Stimulated activated CD4-positive, alpha-beta T cell treated with anti-CD3 and anti-CD28 coated beads, Interleukin-2, amount 100 ng/mL, for 24 hours (primary cell): ENCODE results near the gene DDX59.
A peak's percentile ranks its signal among the peaks of the same experiment; 100 is the strongest.

ENCODE experiments used
- DNase-seq, 2 donors: peaks; one replicate each; pipeline ENCODE4 v3.0.0-alpha.2; 2020

DDX59 gene

DNA sequence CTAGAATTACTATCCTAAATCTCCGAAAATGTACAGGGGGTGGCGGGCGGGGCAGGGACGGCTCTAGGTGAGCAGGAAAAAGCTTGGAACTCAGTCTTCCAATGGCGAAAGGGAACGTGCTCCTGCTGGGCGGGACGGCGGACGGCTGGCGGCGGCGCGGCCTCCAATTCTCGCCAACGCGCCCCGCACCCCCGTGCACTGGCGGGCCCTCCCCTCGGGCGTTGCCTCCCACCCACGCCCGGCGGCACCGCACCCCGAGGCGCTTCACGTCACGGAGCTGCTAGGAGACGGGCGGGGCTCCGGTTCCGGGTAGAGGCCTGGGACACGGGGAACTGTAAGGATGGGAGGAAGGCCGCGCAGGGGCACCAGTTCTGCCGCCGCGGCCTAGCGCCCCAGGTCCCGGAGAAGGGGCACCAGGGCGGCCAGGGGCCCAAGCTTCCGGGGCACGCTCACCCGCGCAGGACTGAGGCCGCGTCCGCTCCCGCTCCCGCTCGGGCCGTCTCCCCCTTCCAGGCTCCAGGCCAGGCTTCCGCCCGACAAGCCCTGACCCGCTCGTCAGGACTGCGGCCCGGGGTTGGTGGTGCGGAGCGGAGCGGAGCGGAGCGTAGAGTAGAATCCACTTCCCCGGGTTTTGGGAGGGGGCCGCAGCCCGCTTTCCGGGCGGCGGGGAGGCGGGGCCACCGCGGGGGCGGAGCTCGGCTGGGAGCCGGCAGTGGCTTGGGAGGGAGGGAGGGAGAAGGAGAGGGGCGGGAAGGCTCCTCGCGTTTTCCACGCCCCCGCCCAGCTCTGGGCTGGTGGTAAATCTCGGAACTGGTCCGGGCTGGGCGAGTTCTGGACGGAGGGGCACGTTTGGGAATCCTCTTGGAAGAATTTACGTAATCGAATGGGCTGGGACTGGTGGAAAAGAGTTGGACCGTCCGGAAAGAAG lies at the start of gene DDX59:
Gene DDX59, minus strand, starts transcription at position 594 of the 928 bp plus-strand sequence. CDS start 3,167 bp downstream, outside the sequence.
- peak; percentile 94 to 95 for DNase-seq

DNA sequence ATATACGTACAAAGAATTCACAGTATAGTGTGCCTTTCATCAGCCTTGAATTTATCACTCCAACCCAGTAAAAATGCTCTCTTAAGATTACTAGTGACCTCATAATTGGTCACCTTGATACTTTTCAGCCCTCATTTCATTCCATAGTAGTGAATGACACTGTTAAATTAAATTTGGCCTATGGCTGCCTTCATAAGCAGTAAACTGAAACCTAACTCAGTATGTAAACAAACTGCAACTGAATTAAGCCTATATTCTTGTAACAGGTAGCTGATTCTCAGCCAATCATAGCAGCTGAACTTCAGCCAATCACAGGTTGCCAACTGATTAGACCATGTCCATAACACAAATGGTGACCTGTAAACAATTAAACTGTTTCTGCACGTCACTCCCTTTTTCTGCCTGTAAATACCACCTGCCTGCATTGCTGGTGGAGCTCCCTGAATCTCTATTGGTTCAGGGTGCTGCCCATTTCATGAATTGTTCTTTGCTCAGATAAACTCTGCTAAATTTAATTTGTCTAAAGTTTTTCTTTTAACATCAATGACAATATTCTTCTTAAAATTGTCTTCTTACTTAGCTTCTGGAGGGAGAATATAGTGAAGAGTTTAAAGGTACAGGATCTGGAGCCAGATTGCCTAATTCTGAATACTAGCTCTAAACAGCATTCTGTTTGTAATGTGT lies 44.9 kb upstream of the DDX59 start:
- no peak for DNase-seq

DNA sequence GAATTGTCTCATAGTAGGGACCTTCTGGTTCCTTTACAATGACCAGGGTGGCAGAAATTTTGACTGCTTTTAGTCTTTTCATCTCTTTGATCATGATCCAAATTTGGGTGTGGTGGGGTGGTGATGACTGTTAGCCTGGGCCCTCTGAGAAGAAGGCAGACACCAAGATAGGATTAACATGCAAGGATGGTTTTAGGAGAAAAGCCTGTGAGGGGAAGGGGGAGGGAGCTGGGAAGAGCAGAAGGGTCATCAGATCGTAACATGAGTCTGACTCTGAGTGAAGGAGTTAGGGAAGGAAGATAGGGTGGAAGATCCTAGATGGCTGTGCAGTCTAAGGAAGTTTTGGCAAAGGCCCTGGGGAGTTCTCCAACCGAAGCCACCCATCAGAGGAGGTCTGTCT lies 40.5 kb upstream of the DDX59 start:
- DNase-seq, result no peak

DNA sequence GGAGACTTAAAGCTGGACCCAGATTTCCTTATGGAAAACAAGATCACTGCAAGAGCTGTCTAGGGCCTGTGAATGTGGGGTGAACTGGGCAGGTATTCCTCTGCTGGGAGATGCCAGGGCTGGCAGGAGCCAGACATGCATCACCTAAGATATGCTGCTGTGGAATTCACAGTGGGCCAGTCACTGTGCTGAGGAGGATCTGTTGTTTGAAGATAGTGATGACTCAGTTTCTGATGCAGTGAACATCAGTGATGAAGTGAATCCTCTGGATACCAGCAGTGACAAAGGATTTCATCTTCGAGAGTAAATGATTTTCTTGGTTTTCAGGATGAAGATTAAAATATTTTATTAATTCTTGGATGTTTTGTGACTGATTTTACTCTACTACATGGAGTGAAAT lies 39.1 kb upstream of the DDX59 start:
- DNase-seq, result no peak

DNA sequence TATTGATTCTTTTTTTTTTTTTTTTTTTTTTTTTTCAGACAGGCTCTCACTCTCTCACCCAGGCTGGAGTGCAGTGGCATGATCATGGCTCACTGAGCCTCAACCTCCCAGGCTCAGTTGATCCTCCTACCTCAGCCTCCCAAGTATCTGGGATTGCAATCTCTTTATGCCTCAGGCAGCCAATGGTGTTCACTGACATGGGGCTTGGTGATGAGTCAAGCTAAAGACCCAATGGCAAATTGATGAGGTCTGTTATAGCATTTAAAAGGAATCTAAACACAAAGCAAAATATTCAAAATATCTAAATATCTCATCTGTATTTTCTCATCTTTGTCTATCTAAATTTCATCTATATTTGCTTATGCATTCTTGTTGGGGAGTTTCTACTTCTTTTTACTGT lies 38.5 kb upstream of the DDX59 start:
- no peak for DNase-seq

DNA sequence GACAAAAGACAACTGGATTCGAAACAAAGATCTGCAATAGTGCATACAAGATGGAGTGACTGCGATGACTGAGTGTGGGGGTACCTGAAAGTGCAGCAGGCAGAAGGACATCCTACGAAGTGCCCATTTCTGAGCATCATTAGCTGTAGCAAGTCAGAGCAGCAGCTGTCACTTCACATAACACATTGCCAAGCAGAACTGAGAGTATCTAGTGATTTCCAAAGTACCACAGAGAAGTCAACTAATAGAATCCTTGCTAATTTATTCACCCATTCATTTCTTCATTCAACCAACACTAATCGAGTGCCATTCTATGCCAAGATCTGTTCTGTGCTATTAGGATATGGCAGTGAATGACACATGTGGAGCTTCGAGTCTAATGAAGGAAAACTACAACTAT lies 37.4 kb upstream of the DDX59 start:
- DNase-seq, result no peak

DNA sequence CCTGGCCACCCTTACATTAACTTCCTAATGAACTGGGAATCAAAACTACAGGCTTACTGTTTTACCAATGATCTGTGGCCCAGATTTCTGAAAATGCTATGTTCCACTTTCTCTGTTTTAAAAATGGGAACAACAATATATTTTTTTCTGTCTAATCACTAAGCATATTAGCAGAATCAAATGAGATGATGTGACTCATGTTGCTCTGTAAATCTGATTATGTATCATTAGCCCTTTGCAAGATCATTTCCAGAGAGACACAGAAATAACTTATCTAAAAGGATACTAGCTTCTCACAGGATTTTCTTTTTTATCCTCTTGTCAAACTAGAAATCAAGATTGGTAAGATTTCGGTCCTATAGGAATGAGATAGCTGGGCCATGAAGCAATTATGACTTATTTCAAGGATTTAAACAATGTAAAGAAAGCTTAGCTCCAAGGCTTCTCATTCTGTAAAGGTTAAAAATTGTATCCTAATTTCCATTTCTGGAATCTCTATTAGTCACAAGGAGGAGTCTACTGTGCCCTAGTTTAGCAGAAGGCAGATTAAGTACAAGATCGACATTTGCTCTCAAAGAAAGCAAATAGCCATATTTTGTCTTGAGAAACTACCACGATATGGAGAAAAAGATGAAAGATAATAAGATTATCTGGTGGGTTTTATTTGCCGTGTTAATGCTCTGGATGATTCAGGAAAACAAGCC lies 36.6 kb upstream of the DDX59 start:
- no peak for DNase-seq

DNA sequence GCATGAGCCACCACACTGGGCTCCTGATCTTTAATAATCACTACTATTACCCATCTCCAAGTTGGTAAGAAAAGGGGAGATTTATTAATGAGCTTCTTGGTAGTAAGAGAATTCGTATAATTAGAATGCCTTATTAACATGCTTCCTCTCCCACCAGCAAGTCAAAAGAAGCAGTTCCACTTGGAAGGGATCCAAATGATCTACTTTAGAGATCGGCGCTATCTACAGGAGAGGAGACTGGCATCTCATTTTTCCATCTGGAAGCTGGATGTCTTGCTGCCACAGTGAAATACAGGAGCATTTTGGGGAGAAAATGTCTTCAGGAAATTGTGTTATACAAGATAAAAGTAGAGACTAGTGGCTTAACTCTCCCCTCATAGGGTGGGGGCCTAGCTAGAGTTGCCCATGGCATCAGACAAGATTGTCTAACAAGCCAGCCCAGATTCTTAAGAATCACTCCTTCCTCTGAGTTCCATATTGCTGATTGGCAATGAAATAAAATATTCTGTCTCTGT lies 35.3 kb upstream of the DDX59 start:
- DNase-seq, result no peak

DNA sequence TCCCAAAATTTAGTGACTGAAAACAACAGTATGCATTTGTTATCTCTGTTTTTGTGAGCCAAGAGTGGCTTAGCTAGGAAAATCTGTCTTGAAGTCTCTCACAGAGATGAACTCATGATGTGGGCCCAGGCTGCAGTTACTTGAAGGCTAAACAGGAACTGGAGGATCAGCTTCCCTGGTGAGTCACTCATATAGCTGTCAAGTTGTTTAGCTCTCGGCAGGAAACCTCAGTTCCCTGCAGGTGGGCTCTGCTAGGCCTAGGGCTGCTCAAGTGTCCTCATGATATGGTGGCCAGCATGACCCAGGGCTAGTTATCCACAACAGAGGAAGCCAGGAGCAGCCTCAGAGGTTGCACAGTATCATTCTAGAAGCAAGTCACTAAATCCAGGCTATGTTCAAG lies 30.2 kb upstream of the DDX59 start:
- no peak for DNase-seq

DNA sequence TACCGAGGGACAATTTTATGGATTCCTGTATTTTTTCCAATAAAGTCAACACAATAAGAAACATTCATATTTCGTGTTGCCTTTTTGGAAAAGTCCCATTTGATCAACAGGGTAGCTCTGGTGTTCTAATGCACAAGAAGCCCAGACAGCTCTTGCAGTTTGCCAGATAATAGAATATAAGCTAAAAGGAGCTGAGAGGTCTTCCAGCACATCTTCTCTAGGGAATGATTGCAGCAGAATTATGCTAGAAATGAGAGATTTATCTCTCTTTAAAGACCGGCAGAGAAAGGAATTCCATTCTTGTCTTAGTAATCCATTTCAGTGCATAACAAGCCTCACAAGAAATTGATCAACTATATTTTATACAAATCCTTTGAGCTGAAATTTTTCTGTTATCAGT lies 25.0 kb upstream of the DDX59 start:
- no peak for DNase-seq

DNA sequence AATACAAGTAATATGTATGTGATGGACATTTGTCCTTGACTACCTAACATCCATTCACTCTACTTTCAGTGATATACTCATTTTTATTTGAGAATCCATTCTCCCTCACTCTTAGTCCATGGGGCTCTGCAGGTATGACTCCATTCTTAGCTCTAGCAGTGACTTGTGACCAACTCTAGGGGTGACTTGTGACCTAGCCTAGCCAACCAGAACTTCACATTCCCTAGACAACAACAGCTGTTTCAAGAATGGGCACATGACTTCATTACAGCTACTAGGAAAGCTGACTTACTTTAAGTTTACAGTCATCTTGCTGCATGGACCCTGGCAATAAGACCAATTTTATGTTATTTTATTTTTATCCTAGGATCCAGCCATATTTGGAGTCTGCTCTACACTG lies 23.6 kb upstream of the DDX59 start:
- DNase-seq, result no peak

DNA sequence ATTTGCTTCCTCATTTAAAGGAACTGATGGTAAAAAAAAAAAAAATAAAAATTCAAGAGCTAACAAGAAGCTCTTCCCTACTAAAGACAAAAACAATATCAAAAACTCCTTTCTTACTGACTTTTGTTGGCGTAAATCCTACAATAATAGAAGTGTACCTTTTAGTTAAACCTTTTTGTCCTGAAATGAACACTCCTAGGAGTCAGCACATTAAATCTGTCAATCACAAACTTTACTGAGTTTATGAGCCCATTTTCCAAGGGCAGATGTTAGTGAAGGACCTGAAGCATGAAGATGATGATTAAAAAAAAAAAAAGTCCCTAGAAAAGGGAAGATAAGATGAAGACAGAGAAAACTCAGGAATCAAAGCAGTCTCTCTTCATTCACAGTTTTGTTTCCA lies 22.6 kb upstream of the DDX59 start:
- no peak for DNase-seq

DNA sequence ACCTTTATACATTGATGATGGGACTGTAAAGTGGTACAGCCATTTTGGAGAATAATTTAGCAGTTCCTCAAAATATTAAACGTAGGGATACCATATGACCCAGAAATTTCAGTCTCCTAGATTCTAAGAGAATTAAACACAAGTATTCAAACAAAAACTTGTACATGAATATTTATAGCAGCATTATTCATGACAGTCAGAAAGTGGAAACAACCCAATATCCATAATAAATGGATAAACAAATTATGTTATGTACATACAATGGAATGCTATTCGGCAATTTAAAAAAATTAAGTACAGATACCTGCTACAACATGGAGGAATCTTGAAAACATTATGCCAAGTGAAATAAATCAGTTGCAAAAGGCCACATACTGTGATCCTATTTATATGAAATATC lies 16.9 kb upstream of the DDX59 start:
- DNase-seq, result no peak

DNA sequence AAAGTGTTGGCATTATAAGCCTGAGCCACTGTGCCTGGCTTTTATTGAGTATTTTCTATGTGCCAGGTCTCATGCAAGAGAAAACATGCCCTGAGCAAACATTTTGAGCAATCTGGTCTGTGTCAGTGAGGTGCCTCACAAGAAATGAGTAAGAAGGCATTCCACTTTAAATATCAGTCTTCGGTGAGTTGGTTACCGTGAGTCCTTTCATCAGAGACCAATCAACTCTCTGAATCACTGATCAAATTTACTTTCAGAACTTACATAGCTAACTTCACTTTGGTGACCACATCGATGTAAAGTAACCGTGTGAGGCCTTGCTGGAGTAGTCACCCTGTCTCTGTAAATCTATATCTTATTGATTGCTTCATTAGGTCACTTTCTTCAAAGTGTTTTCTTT lies 14.3 kb upstream of the DDX59 start:
- DNase-seq, result no peak

DNA sequence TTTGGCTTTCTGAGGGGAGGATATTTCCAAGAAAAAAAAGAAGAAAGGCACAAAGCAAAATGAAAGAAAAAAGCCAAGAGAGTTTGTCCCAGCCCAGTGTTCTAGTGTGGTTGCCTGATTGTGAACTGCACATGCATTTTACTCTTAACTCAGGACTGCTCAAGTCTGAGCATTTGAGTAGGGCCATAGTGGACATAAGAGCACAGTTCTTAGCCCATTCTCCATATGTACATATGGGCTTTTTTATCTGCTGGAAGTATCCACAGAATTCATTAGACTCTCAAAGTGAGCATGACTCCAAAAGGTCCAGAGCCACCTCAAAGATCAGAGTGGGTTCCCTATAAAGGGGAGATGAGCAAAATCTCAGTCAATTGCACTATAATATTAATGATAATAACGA lies 13.6 kb upstream of the DDX59 start:
- DNase-seq, result no peak

DNA sequence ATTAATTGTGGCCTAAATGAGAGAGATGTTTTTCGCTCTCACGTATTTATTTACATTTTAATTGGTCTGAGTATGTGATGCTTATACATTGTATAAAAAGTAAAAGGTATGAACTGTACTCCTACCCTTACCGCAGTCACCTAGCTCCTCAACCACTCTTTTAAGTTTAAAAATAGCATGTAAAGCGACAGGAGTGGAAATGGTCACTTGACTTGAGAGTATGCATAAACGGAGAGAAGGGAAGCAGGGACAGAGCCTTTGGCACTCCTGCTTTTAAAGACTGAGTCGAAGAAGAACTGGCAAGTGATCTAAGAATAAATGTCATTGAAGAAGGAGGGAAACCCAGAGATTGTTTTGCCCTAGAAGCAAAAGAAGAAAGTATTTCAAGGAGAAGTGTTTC lies 11.5 kb upstream of the DDX59 start:
- DNase-seq, result no peak

DNA sequence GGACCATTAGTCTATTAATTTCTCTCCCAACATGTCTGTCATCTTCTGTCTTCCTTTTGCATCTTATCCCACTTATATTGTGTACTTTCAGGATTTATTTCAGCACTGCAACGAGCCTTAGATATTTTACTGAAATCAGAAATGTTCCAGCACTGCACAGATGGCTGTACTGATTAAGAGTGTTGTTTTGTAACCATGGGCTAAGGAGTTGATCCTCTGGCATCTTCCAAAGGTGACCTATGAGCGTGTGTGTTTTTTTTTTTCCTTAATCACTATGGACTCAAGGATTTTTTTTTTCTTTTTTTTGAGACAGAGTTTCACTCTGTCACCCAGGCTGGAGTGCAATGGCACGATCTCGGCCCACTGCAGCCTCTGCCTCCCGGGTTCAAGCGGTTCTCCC lies 7.1 kb upstream of the DDX59 start:
- DNase-seq, result no peak

DNA sequence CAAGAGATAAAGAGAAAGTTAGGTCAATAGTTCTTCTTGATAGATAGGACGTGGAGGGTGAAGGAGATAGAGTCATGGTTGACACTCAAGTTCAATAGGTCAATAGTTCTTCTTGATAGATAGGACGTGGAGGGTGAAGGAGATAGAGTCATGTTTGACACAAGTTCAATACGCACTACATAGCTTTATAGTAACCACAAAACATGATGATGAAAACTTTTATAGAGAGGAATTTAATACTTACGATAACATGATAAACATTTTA lies 5.8 kb upstream of the DDX59 start:
- no peak for DNase-seq

DNA sequence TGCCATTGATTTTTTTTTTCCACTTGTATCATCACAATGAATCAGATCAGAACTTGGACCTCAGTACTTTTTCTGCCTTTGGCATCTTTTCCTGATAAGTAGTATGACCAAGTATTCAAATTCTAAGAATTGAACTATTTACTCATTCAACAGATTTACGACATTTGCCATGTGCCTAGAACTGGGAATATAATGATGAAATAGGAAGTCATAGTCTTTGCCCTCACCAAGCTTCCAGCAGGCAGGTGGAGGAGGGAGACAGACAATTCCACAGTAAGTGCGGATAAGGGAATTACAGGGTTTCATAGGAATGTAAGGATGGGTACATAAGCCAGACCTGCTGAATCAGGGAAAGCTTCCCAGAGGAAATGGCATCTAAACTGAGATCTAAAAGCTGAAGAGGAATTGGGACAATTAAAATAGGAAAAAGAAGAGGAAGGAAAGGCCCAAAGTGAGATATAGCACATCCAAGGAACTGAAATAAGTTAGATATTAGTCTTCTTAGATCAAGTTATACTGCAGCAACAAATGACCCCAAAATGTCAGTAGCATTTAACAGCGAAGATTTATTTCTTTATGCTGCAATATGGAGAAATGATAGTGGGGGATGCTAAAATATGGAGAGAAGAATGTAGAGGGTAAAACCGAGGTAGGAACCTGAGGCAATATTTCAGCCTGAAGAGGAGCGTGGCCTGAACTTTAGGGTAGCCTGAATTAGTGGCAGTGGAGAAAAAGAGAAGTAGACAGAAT lies 5.3 kb upstream of the DDX59 start:
- DNase-seq, result no peak

DNA sequence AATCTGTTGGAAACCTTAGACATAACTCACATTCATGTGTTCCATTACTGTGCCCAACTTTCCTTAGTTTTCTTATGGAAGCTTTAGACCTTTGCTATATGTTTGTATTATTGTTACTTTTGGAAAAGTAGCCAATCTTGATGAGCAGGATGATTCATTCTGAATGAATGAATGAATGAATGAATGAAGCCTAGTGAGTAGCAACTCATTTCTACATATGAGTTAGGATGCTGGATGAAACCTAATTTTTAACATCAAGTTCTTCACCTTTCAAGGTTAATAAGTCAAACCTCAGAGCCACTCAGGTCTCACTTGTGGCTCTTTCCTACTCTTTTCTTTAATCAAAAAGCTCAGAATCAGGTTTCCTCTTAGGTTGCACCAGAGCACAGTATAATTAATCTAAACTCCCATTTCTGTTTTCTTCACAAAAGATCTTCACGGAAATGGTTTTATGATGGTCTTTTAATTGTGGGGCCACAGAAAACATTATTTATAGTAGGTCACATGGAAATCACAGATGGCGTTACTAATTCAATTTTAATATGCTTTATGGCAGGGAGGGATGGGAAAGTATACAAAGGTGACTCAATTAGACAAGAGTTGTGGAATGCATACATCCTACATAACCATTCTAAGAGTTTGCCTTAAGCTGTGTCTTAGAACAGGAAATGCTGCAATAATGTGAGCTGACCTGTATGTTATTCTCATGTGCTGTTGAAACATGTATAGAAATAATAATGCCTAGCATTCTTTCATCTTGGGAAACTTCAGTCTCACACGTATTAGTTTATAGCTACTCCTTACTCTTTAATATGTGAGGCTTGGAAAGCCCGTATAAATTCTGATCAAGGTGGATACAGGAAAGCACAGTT lies 4.5 kb upstream of the DDX59 start:
- DNase-seq, result no peak

DNA sequence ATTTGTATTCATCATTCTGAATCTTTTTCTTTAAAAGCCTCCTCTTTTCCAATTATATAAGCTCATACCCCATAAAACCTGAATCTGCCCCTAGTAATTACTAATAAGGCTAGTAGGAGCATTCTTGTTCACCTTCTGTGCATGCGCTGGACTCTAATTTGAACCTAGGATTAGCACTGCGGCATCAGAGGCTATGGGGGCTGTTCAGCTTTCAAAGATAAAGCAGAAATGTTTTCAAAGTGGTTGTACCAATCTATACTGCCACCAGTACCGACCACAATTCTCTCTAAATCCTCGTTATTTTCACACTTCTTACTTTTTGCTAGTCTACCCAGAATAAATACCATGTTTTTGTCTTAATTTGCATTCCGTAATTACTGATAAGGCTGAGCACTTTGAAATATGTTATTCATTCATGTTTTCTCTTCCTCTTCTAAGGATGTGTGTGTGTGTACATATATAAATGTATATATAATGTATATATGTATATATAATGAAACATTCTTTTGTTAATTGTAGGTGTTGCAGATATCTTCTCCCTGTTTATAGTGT lies 1.6 kb upstream of the DDX59 start:
- no peak for DNase-seq
